Activated CD4-positive, alpha-beta T cell treated with anti-CD3 and anti-CD28 coated beads for 4 hours (primary cell): ENCODE data around the gene ADGRA3.

Experiments used
- DNase-seq, 2 donors: peaks; one replicate each; pipeline ENCODE4 v3.0.0-alpha.2; 2020

The ADGRA3 gene, protein sequence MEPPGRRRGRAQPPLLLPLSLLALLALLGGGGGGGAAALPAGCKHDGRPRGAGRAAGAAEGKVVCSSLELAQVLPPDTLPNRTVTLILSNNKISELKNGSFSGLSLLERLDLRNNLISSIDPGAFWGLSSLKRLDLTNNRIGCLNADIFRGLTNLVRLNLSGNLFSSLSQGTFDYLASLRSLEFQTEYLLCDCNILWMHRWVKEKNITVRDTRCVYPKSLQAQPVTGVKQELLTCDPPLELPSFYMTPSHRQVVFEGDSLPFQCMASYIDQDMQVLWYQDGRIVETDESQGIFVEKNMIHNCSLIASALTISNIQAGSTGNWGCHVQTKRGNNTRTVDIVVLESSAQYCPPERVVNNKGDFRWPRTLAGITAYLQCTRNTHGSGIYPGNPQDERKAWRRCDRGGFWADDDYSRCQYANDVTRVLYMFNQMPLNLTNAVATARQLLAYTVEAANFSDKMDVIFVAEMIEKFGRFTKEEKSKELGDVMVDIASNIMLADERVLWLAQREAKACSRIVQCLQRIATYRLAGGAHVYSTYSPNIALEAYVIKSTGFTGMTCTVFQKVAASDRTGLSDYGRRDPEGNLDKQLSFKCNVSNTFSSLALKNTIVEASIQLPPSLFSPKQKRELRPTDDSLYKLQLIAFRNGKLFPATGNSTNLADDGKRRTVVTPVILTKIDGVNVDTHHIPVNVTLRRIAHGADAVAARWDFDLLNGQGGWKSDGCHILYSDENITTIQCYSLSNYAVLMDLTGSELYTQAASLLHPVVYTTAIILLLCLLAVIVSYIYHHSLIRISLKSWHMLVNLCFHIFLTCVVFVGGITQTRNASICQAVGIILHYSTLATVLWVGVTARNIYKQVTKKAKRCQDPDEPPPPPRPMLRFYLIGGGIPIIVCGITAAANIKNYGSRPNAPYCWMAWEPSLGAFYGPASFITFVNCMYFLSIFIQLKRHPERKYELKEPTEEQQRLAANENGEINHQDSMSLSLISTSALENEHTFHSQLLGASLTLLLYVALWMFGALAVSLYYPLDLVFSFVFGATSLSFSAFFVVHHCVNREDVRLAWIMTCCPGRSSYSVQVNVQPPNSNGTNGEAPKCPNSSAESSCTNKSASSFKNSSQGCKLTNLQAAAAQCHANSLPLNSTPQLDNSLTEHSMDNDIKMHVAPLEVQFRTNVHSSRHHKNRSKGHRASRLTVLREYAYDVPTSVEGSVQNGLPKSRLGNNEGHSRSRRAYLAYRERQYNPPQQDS (N-terminal part only)

DNA sequence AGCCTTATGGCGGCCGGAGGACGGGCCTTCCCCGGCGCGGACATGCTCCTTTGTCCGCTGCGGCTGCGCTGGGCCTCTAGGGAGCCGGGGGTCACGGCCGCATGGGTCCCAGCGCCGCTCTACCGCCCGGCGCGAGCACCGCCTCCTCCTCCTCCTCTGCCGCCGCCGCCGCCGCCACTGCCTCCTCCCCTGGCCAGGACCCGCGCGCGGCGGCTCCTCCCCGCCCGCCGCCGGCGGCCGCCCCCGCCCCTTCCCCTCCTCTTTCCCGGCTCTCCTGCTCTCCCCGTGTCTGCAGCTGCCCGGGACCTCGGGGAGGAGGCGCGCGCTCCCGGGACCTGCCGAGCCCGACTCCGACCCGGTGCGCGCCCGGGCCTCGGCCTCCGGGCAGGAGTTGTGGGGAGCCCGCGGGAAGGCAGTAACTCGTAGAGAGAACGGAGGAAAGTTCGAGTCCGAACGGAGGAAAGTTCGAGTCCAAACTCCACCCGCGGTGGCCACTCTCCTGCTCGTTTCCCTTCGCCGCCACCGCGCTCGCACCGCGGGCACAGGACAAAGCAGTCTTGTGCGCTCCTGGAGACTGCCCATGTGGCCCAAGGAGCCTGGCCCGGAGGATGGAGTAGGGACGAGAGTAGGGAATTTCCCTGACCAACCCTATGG, at the start of gene ADGRA3:
Gene ADGRA3 (minus strand): TSS at position 179 of the 654 bp plus-strand sequence. CDS start 282 bp downstream, outside the sequence.
- DNase-seq = peak; percentile 3 to 6

DNA sequence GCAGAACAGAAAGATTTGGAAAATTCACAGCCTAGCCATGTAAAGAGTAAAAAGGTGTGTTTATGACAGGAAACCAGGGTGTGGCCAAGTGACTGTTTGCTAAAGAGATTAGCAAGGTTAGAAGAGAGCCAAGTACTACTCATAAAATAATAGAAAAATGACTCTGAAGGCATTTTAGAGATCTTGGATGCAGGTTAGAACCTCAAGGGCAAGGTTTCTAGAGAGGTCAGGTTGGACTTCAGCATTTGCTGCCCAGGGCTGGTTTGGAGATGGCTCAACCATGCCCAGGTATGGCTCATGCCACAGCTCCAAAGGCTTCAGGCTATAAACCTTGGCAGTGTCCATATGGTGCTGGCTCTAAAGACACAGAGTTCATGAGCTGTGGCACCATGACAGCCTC, 40.6 kb upstream of the ADGRA3 start:
- DNase-seq = no peak

DNA sequence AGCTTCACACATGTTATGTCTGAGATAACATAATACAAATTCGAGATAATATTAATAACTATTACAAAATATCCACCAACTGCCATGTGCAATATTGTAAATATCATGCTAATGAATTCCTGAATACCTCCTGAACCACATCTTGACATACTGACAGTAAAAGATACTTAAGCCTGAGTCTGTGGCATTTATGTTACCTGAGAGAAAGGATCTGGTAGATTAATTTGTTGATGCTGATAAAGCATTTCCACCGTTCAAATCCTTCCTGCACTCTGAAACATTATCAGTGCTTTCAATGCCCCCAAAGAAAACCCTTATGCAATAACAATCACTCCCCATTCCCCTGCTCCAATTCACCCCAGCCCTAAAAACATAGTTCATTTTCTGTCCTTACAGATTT, 38.8 kb upstream of the ADGRA3 start:
- no peak for DNase-seq

DNA sequence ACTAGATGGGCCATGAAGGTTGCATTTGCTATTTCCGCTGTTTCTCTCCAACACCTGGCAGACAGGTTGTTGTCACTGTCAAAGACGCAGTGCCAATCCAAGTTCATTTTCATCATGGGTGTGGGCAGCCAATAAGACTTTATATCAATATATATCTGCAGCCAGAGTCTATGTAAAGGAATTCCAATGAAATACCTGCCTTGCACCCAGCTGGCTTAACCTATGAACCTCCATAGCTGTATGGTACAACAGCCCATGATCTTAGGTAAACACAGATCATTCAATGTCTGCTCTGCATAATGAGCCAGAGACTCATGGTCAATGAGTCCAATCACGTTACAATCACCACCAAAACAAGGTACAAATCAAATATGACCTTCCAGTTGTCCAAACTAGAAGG, 37.7 kb upstream of the ADGRA3 start:
- DNase-seq = no peak

DNA sequence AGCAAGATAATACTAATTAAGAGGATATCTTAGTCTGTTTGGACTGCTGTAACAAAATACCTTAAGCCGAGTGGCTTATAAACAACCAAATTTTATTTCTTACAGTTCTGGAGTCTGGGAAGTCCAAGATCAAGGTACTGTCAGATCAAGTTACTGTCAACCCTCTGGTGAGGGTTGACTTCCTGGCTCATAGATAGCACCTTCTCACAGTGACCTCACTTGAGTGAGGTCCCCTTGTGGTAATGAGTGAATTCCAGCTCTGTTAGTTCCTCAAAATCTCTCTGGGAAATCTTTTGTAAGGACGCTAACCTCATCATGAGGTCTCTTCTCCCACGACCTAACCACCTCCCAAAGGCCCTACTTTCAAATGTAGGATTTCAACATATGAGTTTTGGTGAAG, 36.9 kb upstream of the ADGRA3 start:
- no peak for DNase-seq

DNA sequence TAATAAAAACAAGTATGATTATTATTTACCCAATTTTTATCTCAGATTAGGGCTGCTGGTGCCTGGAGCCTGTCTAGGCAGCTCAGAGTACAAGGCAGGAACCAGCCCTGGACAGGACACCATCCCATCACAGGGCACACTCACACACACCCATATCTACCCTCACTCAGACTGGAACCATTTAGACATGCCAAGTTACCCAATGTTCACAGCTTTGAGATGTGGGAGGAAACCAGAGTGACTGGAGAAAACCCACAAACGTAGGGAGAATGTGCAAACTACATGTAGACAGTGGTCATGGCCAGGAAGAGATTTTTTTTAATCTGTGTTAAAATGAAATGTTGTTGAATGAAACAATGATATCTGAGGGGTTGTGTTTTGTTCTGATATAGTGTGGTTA, 35.7 kb upstream of the ADGRA3 start:
- no peak for DNase-seq

DNA sequence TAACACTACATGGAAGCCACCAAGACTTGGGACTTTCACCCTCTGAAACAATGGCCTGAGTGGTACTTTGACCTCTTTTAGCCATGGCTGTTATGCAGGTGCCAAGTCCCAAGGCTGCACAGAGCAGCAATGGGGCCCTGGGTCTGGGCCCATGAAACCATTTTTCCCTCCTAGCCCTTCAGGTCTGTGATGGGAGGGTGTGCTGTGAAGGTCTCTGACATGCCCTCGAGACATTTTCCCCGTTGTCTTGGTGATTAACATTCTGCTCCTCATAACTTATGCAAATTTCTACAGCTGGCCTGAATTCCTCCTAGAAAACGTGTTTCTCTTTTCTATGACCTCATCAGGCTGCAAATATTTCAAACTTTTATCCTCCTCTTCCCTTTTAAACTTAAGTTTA, 30.4 kb upstream of the ADGRA3 start:
- DNase-seq = no peak

DNA sequence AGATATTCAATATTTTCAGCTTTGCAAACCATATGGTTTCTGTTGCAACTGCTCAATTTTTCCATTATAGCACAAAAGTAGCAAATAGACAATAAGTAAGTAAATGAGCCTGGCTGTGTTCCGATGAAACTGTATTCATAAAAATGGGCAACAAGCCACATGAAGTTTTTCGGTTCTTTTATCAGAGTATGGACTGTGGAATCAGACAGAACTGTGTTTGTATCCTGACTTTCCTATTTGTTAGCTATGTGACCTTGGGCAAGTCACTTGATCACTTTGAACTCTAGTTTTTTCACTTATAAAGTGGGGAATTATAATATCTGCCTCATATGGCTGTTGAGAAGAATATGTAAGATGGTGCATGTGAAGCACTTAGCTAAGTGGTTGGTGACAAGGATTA, 23.4 kb upstream of the ADGRA3 start:
- no peak for DNase-seq

DNA sequence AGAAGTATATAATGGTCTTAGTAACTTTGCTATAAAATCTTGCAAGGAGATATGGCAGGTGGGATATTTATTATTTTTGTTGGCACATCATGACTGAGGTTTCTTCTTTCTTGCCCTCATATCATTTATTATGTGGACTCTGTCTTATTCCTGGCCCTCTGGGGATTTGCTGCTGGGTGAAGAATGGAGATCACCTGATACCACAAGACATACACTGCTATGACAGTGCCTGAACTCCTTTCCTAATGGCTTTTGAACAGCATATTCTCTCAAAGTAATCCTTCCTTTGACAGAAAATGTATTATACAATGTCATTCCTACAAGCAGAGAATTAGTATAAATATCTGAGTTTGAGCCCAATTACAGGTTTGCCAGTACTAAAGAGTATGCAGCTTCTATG, 22.0 kb upstream of the ADGRA3 start:
- no peak for DNase-seq

DNA sequence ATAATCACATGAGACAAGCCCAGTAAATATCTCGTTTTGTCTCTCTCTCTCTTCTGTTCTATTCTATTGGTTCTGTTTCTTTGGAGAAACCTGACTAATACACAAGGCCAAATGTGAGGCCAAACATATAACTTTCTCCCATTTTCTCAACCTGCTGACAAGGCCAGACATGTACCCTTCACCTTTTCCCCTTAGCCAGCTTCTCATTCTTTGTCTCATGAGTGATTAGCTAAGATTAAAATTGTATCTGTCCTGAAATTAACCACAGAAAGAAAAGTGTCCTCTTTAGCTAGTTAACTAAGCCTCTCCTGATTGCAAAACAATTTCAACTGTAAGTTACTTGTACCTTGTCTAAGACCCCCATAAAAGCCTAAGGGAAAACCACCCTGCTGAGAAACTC, 18.5 kb upstream of the ADGRA3 start:
- DNase-seq = no peak

DNA sequence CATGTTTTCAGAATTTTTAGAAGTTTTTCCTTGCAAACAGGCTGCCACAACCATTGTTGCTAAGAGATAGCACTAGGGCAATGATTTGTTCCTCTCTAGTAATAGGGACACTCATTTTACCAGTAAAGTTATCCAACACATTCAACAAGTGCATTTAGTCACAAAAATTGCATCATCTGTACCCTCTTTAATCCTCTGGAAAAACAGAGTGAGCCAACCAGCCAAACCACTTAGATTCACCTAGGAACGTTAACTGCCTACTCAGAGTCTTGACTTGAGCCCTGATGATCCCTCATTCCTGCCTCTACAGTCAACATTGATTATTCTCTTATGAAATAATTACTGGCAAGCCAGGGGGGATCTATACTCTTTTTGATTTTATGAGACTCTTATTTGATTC, 17.0 kb upstream of the ADGRA3 start:
- DNase-seq = no peak

DNA sequence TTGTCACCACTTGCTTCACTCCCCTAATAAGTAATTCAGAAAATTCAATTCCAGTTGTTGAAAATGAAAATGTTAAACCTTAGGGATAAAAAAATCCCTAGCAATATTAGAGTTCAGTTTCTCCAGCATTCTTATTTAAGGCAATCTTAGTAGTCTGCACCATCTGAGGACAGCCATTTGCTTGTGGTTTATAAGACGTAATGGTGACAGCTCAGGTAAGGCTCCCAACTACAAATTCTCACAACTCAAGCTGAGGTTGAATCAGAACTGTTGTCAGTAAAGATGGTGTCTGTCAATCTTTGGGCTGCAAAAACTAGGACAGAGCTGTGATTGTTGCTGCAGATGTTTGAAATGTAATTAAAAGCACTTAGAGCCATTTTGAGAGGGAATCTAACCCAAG, 16.3 kb upstream of the ADGRA3 start:
- DNase-seq = no peak

DNA sequence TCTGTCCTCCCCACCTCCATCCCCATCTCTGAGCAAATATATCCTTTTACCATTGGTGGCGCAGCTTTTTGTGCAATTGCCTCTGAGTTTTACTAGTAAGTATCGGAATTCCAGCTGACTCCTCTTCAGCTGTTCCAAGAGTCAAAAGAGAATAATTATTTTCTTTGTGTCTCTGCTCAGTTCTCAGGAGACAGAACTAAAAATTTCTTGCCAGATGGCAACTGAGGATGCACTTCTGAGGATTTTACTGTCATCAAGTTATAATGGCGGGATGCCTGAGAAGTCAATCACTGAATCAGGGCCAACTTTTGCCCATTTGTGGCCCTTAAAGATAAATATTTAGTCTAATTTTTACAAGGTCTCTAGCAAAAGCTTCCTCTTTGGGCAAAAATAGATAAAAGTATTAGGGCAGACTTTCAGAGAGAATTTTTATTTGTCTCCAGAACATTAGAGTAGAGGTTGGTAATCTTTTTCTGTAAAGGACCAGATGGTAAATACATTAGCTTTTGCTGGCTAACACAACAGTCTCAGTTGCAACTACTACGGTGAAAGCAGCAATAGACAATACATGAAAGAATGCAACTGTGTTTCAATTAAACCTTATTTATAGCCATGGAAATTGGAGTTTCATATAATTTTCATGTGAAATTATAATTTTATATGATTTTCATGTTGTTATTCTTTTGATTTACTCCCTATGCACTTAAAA, 15.6 kb upstream of the ADGRA3 start:
- DNase-seq = no peak

DNA sequence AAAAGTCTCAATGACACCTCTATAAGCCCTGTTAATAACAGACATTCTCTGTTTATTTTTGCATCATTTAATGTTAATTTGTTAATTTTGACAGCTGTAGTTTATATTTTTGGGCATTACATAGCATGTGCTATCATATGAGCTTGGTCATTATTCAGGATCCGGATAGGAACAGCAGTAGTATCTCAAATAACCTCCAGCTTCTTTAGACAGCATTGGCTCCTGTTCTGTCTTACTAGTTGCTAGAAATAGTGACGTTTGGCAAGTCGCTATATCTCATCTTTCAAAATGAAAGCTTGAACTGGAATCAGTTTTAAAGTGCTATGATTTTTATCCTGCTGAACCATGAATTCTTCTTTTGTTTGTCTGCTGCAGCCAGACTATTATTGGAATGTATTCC, 9.0 kb upstream of the ADGRA3 start:
- no peak for DNase-seq

DNA sequence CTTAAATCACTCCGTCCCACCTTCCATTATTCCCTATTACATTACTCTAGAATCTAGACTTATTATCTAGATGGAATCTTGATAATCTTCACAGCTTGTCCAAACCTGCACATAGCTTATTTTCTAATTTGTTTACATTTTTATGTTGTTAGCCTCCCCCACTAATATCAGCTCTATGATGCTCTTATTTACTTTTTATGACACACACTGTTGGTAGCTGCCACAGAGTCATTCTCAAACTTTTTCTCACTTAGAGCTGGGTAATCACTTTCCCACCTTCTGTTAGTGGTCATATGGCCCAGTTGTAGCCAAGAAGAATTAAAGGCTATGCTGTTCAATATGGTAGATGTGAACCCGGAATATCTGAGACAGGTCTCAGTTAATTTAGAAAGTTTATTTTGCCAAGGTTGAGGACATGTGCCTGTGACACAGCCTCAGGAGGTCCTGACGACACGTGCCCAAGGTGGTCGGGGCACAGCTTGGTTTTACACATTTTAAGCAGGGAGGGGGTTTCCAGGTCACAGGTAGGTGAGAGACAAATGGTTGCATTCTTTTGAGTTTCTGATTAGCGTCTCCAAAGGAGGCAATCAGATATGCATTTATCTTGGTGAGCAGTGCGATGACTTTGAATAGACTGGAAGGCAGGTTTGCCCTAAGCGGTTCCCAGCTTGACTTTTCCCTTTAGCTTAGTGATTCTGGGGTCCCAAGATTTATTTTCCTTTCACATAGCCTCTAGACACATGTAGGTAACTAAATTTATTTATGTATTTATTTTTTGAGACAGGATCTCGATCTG, 7.0 kb upstream of the ADGRA3 start:
- no peak for DNase-seq

DNA sequence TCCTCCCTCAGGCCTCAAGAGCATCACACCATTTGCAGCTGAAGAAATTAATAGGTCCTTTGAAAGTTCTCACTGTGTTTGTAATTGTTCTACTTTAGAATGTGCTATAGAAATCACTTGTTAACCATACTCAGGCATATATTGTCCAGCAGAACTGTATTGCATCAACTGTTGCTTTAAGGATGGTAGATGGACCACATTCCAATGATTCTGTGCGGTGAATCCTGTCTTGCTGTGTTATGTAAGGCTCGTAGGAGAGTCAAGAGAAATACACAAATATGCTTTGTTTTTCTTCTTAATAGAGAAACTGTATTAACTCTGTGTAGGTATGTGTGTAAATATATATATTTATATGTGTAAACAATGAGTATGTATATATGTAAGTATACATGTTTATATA, 6.3 kb upstream of the ADGRA3 start:
- DNase-seq = no peak

DNA sequence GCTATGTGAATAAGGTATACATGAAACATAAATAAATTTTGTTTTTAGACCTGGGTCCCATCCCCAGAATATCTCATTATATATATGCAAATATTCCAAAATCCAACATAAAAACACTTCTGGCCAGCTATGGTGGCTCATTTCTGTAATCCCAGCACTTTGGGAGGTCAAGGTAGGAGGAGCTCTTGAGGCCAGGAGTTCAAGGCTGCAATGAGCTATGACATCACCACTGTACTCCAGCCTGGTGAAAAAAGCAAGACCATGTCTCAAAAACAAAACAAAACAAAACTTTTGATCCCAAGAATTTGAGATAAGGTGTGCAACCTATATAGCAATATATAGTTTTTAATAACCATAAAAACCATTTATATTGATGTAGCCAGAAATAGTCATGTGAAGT, 5.4 kb upstream of the ADGRA3 start:
- no peak for DNase-seq

DNA sequence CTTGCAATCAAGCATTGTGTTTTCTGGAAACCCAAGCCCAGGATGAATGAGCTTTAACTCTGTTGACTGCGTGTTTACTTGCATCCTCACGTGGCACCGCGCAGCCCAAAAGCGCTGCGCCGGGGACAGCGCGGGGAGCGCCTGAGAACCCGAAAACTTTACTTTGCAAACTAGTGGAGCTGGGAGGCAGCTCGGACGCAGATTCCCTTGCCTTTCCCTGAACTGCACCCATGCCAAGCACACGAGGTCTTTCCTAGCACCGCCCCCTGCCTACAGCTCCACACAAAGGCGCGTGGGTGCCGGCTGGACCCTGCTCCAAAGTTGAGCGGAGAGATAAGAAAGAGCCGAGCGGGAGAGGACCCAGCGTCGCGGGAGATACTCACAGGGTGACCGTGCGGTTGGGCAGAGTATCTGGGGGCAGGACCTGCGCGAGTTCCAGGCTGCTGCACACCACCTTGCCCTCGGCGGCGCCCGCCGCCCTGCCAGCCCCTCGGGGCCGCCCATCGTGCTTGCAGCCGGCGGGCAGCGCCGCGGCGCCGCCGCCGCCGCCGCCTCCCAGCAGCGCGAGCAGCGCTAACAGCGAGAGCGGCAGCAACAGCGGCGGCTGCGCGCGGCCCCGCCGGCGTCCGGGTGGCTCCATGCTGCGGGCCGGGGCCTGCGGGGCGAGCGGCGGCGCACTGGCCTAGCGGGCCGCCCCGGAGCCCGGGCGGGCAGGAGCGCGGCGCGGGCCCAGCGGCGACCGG, 550 bp downstream of the ADGRA3 start:
- DNase-seq = peak; percentile 1 to 12

DNA sequence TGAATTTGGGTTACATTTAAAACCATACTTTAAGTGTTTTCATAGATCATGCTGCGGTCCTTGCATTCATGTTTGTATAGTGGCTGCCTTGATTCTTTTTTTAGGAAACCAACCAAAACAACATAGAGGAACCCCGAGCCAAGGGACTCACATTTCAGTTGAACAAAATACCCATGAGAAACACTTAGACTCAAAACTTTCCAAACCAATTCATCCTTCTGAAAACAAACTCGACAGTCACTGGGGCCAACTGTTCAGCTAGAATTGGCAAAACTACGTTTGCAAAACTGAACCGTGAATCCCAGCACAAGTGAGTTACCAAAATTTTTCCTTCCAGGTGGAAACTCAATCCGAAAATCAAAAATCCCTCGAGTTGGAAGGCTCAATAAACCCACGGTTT, 1.4 kb downstream of the ADGRA3 start:
- DNase-seq = no peak

DNA sequence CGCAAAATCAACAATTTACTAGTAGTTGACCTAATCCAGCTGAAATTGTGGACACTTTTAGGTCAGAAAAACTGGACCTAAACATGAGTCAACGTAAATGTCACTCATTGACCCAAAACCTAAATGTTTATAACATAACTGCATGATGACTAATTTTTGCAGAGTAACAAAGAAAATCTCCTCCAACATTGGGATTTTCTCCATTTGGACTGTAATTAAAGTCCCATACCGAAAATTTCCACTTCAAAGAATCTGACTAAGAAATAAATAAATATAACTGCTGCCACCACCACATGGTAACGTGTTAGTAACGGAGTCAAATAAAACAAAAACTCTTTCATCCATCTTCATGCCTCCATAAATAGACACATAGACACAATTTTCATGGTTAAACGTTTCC, 1.9 kb downstream of the ADGRA3 start:
- DNase-seq = no peak

DNA sequence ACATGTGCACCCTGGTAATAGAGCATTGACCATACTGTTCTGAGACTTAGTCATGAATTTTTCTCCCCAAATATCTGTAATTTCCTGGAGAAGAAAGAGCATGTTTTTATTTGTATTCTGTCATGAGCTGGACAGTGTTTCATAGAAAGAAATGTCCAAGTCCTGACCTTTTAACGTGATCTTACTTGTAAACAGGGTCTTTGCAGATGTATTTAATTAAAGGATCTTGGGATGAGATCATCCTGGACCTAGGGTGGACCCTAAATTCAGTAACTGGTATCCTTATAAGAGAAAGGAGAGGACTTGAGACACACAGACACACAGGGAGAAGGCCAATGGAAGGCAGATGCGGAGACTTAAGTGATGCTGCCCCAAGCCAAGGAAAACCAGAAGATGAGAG, 3.6 kb downstream of the ADGRA3 start:
- DNase-seq = no peak
